ENCODE data around the gene PPP2R2C. TPM values are rescaled to one million over a fixed set of nuclear protein-coding genes. Genes with fewer than 3 reads are reported as not detected.

The PPP2R2C gene
- total RNA-seq, 1 experiment from 2014 or later, result not detected

DNA sequence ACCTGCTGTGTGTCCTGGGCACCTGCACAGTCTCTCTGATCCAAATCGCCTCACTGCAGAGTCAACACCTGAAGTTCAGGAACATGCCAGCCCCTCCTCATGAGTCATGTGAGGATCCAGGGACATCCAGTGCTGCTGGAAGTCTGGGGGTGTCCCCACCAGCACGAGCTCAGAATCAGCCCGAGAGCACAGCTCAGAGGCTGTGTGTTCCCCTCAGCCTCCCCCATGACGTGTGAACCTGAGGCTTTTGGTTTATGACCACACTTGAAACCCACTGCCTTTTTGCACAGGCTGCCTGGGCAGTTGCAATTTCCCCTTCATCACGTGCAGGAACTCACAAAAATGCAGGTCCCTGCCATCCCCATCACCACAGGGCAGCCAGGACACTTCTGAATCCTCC lies 47.1 kb downstream of the PPP2R2C start:
- Mint-ChIP-seq H3K4me1 (ENCODE audit: low read depth, unreplicated experiment) (no peaks in the 10 kb centered on the region), H3K4me3 (ENCODE audit: unreplicated experiment) (no peak overlapping the region), H3K36me3 (ENCODE audit: insufficient read depth, unreplicated experiment) (no peaks in the 10 kb centered on the region), H3K27ac (ENCODE audit: unreplicated experiment) (no peak overlapping the region), H3K9me3 (ENCODE audit: unreplicated experiment) (no peaks in the 10 kb centered on the region), H3K27me3 (ENCODE audit: insufficient read depth, unreplicated experiment) (peaks cover 13% of the 10 kb centered on the region)
- DNase-seq, result no peak
- CTCF ChIA-PET, result no interaction called here
- POLR2A ChIA-PET, result no interaction called here
- Histone ChIP-seq H3K4me3 (ENCODE audit: low read depth, low read length) (no peak overlapping the region), H3K9me3 (no peaks in the 10 kb centered on the region), H3K36me3 (ENCODE audit: control insufficient read depth, insufficient read depth, low read length) (no peaks in the 10 kb centered on the region), H3K4me1 (no peaks in the 10 kb centered on the region), H3K27me3 (replicated peaks; ENCODE audit: control insufficient read depth, insufficient read depth, low read length) (0 out of 2 replicates have a peak, but pooled peaks cover 2% of the 10 kb centered on the region)
- intact Hi-C loops (cut with micrococcal nuclease; ENCODE audit: unreplicated experiment), result no loop called here
- TF ChIP-seq, protein P1, sequence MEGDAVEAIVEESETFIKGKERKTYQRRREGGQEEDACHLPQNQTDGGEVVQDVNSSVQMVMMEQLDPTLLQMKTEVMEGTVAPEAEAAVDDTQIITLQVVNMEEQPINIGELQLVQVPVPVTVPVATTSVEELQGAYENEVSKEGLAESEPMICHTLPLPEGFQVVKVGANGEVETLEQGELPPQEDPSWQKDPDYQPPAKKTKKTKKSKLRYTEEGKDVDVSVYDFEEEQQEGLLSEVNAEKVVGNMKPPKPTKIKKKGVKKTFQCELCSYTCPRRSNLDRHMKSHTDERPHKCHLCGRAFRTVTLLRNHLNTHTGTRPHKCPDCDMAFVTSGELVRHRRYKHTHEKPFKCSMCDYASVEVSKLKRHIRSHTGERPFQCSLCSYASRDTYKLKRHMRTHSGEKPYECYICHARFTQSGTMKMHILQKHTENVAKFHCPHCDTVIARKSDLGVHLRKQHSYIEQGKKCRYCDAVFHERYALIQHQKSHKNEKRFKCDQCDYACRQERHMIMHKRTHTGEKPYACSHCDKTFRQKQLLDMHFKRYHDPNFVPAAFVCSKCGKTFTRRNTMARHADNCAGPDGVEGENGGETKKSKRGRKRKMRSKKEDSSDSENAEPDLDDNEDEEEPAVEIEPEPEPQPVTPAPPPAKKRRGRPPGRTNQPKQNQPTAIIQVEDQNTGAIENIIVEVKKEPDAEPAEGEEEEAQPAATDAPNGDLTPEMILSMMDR (IDR thresholded peaks at IDR 0.05; ENCODE audit: insufficient read depth in 1 of 2, low read depth in 1 of 2, low read length in 1 of 2, severe bottlenecking in 1 of 2, unreplicated experiment in 1 of 2), result no peak
- no TSS peak for BruUV-seq (replicated peaks)

DNA sequence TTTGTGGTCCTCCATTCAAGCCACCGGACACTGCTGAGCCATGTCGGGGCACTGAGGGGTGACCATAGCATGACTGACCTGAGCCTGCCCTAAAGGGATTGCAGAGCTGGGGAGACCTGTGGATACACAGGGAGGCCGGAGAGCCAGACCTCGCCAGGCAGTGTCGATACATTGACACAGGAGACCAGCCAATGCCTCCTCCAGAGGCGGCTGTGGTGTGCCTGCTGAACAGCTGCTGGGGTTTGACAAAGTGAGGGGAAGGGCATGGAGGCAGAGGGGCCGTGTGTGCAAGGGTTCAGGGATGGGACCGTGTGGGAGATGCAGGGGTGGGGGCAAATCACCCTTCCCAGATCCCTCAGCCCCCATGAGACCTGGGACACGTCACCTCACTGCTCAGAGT lies 48.0 kb downstream of the PPP2R2C start:
- Histone ChIP-seq H3K9me3 (no peaks in the 10 kb centered on the region), H3K27me3 (replicated peaks; ENCODE audit: control insufficient read depth, insufficient read depth, low read length) (0 out of 2 replicates have a peak, but pooled peaks cover 2% of the 10 kb centered on the region), H3K4me1 (no peaks in the 10 kb centered on the region), H3K4me3 (ENCODE audit: low read depth, low read length) (no peak overlapping the region), H3K36me3 (ENCODE audit: control insufficient read depth, insufficient read depth, low read length) (no peaks in the 10 kb centered on the region)
- Mint-ChIP-seq H3K4me1 (ENCODE audit: low read depth, unreplicated experiment) (no peaks in the 10 kb centered on the region), H3K9me3 (ENCODE audit: unreplicated experiment) (no peaks in the 10 kb centered on the region), H3K27me3 (ENCODE audit: insufficient read depth, unreplicated experiment) (peaks cover 13% of the 10 kb centered on the region), H3K36me3 (ENCODE audit: insufficient read depth, unreplicated experiment) (no peaks in the 10 kb centered on the region), H3K27ac (ENCODE audit: unreplicated experiment) (no peak overlapping the region), H3K4me3 (ENCODE audit: unreplicated experiment) (no peak overlapping the region)
- TF ChIP-seq, protein P1 (IDR thresholded peaks at IDR 0.05; ENCODE audit: insufficient read depth in 1 of 2, low read depth in 1 of 2, low read length in 1 of 2, severe bottlenecking in 1 of 2, unreplicated experiment in 1 of 2), result no peak
- ChIA-PET POLR2A (no interaction called here), CTCF (no interaction called here)
- BruUV-seq (replicated peaks), result no TSS peak
- DNase-seq, result no peak
- intact Hi-C loops (cut with micrococcal nuclease; ENCODE audit: unreplicated experiment), result no loop called here

DNA sequence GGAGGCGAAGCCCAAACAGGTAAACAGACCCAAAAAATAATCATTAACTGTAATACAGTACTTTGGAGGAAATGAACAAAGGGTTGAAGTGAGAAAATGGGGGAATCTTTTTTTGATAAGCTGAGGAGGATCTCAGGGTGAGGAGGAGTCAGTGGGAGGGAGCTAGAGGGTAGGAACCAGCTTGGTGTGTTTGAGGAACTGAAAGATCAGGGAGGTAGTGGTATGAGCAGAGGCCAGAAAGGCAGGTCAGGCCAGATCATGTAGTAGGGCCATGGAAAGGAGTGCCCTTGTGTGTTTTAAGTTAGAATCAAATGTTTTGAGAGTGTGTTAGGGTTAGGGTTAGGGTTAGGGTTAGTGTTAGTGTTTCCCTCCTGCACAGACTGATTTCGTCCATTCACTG lies 48.8 kb downstream of the PPP2R2C start:
- CTCF ChIA-PET, result no interaction called here

More for the DNA sequence above, 48.8 kb downstream of the PPP2R2C start:
- POLR2A ChIA-PET, result no interaction called here
- no peaks in the 10 kb centered on the region for H3K9me3 ChIP-seq
- Mint-ChIP-seq H3K36me3 (ENCODE audit: insufficient read depth, unreplicated experiment) (no peaks in the 10 kb centered on the region), H3K4me3 (ENCODE audit: unreplicated experiment) (no peak overlapping the region), H3K27me3 (ENCODE audit: insufficient read depth, unreplicated experiment) (peaks cover 13% of the 10 kb centered on the region), H3K4me1 (ENCODE audit: low read depth, unreplicated experiment) (no peaks in the 10 kb centered on the region), H3K9me3 (ENCODE audit: unreplicated experiment) (no peaks in the 10 kb centered on the region), H3K27ac (ENCODE audit: unreplicated experiment) (no peak overlapping the region)
- no peak for DNase-seq
- intact Hi-C loops (cut with micrococcal nuclease; ENCODE audit: unreplicated experiment), result no loop called here
- BruUV-seq (replicated peaks), result no TSS peak
- H3K27me3 ChIP-seq (replicated peaks; ENCODE audit: control insufficient read depth, insufficient read depth, low read length), result 0 out of 2 replicates have a peak, but pooled peaks cover 2% of the 10 kb centered on the region
- TF ChIP-seq, protein P1 (IDR thresholded peaks at IDR 0.05; ENCODE audit: insufficient read depth in 1 of 2, low read depth in 1 of 2, low read length in 1 of 2, severe bottlenecking in 1 of 2, unreplicated experiment in 1 of 2), result no peak
- H3K4me1 ChIP-seq, result no peaks in the 10 kb centered on the region
- H3K4me3 ChIP-seq (ENCODE audit: low read depth, low read length), result no peak overlapping the region
- no peaks in the 10 kb centered on the region for H3K36me3 ChIP-seq (ENCODE audit: control insufficient read depth, insufficient read depth, low read length)
